HTR-8/SVneo (cell line): ENCODE measurements around the gene GDPD4.
A peak's percentile ranks its signal among the peaks of the same experiment; 100 is the strongest.

Source experiments
- DNase-seq: peaks from one replicate; pipeline ENCODE4 v3.0.0; 2011; ENCODE audit warnings: low spot score, mixed read lengths; ENCODE audit not compliant: insufficient read length
- FAIRE-seq: peaks from 2 replicates; lab custom pipeline; 2011; peaks lifted over from hg19 to GRCh38; lab: Jason Lieb, UNC

GDPD4 gene

GRCh38 chr11:77181226-77181625 lies 120.3 kb downstream of the GDPD4 start:
- no peak for FAIRE-seq
- DNase-seq, result no peak

GRCh38 chr11:77180346-77180745 lies 121.1 kb downstream of the GDPD4 start:
- FAIRE-seq, result no peak
- no peak for DNase-seq

- no peak for FAIRE-seq
- no peak for DNase-seq
These were observed 121.8 kb downstream of the GDPD4 start for GRCh38 chr11:77179681-77180080.

GRCh38 chr11:77179048-77179447 lies 122.4 kb downstream of the GDPD4 start:
- FAIRE-seq (no peak), DNase-seq (no peak)

- FAIRE-seq (peak; percentile 90), DNase-seq (no peak)
These were observed 123.3 kb downstream of the GDPD4 start for GRCh38 chr11:77178150-77178549.

GRCh38 chr11:77176996-77177395 lies 124.5 kb downstream of the GDPD4 start:
- FAIRE-seq, result no peak
- no peak for DNase-seq

GRCh38 chr11:77175869-77176539 lies 125.5 kb downstream of the GDPD4 start:
- no peak for FAIRE-seq

GRCh38 chr11:77175021-77175842 lies 126.3 kb downstream of the GDPD4 start:
- no peak for FAIRE-seq
- no peak for DNase-seq

More at GRCh38 chr11:77175869-77176539, 125.5 kb downstream of the GDPD4 start:
- no peak for DNase-seq

- FAIRE-seq (no peak), DNase-seq (no peak)
These were observed 126.9 kb downstream of the GDPD4 start for GRCh38 chr11:77174559-77174958.

GRCh38 chr11:77173494-77173893 lies 128.0 kb downstream of the GDPD4 start:
- DNase-seq (no peak), FAIRE-seq (no peak)

- no peak for DNase-seq
- FAIRE-seq, result no peak
These were observed 128.9 kb downstream of the GDPD4 start for GRCh38 chr11:77172666-77172982.

GRCh38 chr11:77171885-77172665 lies 129.4 kb downstream of the GDPD4 start:
- DNase-seq, result no peak
- FAIRE-seq, result no peak

- no peak for FAIRE-seq
These were observed 130.2 kb downstream of the GDPD4 start for GRCh38 chr11:77171254-77171653.

GRCh38 chr11:77170107-77170506 lies 131.4 kb downstream of the GDPD4 start:
- FAIRE-seq, result no peak
- no peak for DNase-seq

More at GRCh38 chr11:77171254-77171653, 130.2 kb downstream of the GDPD4 start:
- DNase-seq, result no peak

- no peak for FAIRE-seq
- no peak for DNase-seq
These were observed 133.7 kb downstream of the GDPD4 start for GRCh38 chr11:77167791-77168190.

- DNase-seq (no peak), FAIRE-seq (no peak)
These were observed 134.3 kb downstream of the GDPD4 start for GRCh38 chr11:77167111-77167626.
